ENCODE results near the gene NDUFS7.

DNA sequence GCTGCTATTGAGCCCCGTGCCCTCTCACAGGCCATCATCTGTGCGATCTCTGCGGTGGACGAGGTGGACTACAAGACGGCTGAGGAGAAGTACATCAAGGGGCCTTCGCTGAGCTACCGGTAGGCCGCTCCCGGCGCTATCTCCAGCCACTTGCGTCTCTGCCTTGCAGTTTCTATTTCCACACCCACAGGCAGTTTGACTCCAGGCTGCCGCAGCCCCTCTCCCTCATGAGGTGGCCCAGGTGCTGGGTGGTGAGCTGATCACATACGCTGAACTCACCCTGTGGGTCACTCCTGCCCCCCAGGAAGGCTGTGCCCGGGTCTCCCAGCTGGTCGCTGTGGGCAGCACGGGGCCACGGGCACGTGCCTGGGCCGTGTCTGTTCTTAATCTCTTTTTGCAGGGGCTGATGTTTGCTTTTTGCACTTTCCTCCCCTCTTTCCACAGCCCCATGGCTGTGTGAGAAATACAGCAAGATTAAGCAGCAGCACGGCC, 10.6 kb upstream of the NDUFS7 start:
- TF ChIP-seq TEAD4 (IDR thresholded peaks at IDR 0.05) (no peak), EP300 (IDR thresholded peaks at IDR 0.05; ENCODE audit: borderline replicate concordance) (no peak), FOXM1 (IDR thresholded peaks at IDR 0.05; ENCODE audit: borderline replicate concordance, low read depth) (no peak), MAX (IDR thresholded peaks at IDR 0.05) (no peak), CEBPB (IDR thresholded peaks at IDR 0.05) (no peak), ZBTB7A (IDR thresholded peaks at IDR 0.05; ENCODE audit: low read depth) (no peak), TCF12 (IDR thresholded peaks at IDR 0.05; ENCODE audit: low read depth) (no peak), TAF1 (IDR thresholded peaks at IDR 0.05; ENCODE audit: low read depth) (no peak), YY1 (IDR thresholded peaks at IDR 0.05; ENCODE audit: low read depth) (no peak), CREB1 (IDR thresholded peaks at IDR 0.05; ENCODE audit: low read depth) (no peak), REST (IDR thresholded peaks at IDR 0.05; ENCODE audit: low read depth) (no peak)
- TF ChIP-seq, protein P1, sequence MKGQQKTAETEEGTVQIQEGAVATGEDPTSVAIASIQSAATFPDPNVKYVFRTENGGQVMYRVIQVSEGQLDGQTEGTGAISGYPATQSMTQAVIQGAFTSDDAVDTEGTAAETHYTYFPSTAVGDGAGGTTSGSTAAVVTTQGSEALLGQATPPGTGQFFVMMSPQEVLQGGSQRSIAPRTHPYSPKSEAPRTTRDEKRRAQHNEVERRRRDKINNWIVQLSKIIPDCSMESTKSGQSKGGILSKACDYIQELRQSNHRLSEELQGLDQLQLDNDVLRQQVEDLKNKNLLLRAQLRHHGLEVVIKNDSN (IDR thresholded peaks at IDR 0.05), result no peak
